ENCODE measurements around the gene OPA3.

DNA sequence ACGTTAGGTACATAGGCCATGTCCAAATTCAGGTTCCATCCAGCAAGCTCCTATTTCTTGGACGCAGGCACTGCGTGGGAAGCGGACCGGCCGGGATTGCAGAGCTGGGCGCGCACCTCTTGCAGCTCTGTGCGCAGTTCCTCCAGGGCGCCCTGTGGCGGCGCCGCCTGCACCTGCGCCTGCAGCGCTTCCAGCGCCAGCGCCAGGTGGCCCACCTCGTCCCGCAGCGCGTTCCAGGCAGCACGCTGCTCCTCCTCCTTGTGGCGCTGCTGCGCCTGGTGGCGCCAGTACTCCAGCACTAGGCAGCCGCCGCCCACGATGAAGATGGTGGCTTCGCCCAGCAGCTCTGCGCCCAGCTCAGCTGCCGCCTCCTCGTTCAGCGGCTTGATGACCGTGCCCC lies 31.1 kb downstream of the OPA3 start:
- TF ChIP-seq CTCF (IDR thresholded peaks at IDR 0.05; ENCODE audit: insufficient read depth, low read length) (no peak), REST (IDR thresholded peaks at IDR 0.05; ENCODE audit: insufficient replicate concordance, low read depth) (no peak), GABPA (IDR thresholded peaks at IDR 0.05; ENCODE audit: low read depth) (no peak), POLR2AphosphoS5 (IDR thresholded peaks at IDR 0.05; ENCODE audit: low read depth) (no peak), SPI1 (IDR thresholded peaks at IDR 0.05; ENCODE audit: borderline replicate concordance, low read depth) (no peak)

Data from HL-60 (cell line).